ENCODE data around the gene HOXA11. TPM values are rescaled to one million over a fixed set of nuclear protein-coding genes. Genes with fewer than 3 reads are reported as not detected.

HOXA11 gene
- polyA plus RNA-seq, 1 donor = 2.7 TPM

- no peak for DNase-seq
These were observed 20.6 kb upstream of the HOXA11 start for GRCh38 chr7:27205325-27206280.

GRCh38 chr7:27204851-27205322 lies 19.9 kb upstream of the HOXA11 start:
- no peak for DNase-seq

- DNase-seq = no peak
These were observed 19.0 kb upstream of the HOXA11 start for GRCh38 chr7:27203964-27204594.

- DNase-seq = no peak
These were observed 18.4 kb upstream of the HOXA11 start for GRCh38 chr7:27203365-27203953.

- no peak for DNase-seq
These were observed 17.8 kb upstream of the HOXA11 start for GRCh38 chr7:27202862-27203134.

GRCh38 chr7:27202018-27202861 lies 17.2 kb upstream of the HOXA11 start:
- DNase-seq = no peak

- no peak for DNase-seq
These were observed 16.6 kb upstream of the HOXA11 start for GRCh38 chr7:27201580-27202017.

- DNase-seq = no peak
These were observed 15.9 kb upstream of the HOXA11 start for GRCh38 chr7:27200761-27201579.

- no peak for DNase-seq
These were observed 15.1 kb upstream of the HOXA11 start, which contains the start of gene HOXA13 for GRCh38 chr7:27199849-27200760. HOXA13 (minus strand) TSS chr7:27200091; CDS start chr7:27200077, 14 bp downstream.

GRCh38 chr7:27198871-27199801 lies 14.1 kb upstream of the HOXA11 start:
- no peak for DNase-seq

GRCh38 chr7:27198138-27198841 lies 13.3 kb upstream of the HOXA11 start:
- DNase-seq = no peak

GRCh38 chr7:27197137-27198042 lies 12.4 kb upstream of the HOXA11 start:
- no peak for DNase-seq

- no peak for DNase-seq
These were observed 11.3 kb upstream of the HOXA11 start for GRCh38 chr7:27196287-27196767.

- no peak for DNase-seq
These were observed 9.8 kb upstream of the HOXA11 start for GRCh38 chr7:27194686-27195379.

- no peak for DNase-seq
These were observed 8.9 kb upstream of the HOXA11 start for GRCh38 chr7:27194002-27194352.

GRCh38 chr7:27193335-27194001 lies 8.4 kb upstream of the HOXA11 start:
- DNase-seq = no peak

Measured in hindlimb muscle (tissue), 1 donor.